GM18498 (cell line): ENCODE data around the gene INSR.
"Not testable (repeated sequence)": the region's sequence is repeated elsewhere in the genome, so short reads cannot be mapped to it uniquely, and the experiment has no call there.

ENCODE experiments used
- ATAC-seq: cut with Tn5 transposase; IDR thresholded peaks from one replicate; pipeline ENCODE4 v1.9.1; 2021; ENCODE audit warnings: mild to moderate bottlenecking, moderate library complexity; ENCODE audit not compliant: unreplicated experiment

Gene INSR

DNA sequence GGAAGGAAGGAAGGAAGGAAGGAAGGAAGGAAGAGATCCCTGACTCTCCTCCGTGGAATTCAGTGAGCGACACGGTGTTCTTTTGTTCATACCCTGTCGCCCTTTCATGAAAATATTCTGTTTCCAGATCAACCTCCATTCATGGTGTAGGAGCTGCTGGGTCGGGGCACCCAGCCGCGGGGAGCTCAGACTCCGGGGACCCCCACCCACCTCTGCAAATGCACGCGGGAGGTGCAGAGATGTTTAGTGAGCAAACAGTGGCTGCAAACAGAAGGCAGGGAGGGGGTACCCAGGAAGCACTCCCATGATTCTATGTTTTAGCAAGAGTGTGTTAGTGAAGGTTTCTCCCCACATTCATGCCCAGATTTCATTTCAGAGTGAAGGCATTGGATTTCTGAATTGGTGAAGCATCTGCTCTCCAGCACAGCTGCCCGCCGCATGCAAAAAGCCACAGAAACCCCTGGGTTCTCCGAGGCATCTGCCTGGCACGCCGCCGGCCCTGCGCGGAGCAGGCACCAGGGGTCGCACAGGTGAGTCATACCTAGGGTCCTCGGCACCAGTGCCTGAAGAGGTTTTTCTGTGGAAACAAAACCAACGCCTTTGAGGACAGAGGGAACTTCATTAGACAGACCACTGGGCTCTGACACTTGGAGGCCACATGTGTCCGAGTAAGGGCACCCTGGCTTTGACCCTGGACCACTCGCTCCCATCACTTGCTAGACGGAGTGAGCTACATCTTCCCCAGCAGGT, 144.1 kb downstream of the INSR start:
- ATAC-seq = no peak

- not testable (repeated sequence) for ATAC-seq
Observed at GRCh38 chr19:7147119-7147675, 147.0 kb downstream of the INSR start.

GRCh38 chr19:7146086-7146485, 148.1 kb downstream of the INSR start:
- not testable (repeated sequence) for ATAC-seq

GRCh38 chr19:7145494-7145893, 148.7 kb downstream of the INSR start:
- ATAC-seq = no peak

DNA sequence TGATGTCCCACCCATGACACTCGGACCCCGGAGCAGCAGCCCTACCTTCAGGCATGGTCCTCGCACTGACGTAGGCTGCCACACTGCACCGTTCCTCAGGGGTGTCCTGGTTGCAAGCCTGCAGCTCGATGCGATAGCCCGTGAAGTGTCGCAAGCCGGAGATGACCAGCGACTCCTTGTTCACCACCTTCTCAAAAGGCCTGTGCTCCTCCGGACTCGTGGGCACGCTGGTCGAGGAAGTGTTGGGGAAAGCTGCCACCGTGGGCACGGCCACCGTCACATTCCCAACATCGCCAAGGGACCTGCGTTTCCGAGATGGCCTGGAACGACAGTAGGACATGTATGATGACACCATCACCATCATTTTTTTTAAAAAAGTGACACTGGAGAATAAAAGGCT, 151.4 kb downstream of the INSR start:
- no peak for ATAC-seq

DNA sequence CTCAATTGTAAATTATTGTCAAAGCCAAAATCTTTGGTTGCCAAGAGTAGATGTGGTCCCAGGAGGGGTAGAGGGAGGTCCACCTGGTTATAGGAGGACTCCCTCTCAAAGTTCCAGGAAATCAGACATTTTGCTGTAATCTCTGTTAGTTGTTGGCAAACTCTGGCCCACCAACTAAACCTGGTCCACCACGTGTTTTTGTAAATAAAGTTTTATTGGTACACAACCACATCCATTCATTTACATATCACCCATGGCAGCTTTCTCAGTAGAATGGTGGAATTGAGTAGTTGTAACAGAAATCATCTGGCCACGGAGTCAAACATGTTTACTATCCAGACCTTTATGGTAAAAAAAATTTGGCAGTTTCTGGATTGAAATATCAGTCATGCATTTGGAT, 154.1 kb downstream of the INSR start:
- ATAC-seq = no peak

DNA sequence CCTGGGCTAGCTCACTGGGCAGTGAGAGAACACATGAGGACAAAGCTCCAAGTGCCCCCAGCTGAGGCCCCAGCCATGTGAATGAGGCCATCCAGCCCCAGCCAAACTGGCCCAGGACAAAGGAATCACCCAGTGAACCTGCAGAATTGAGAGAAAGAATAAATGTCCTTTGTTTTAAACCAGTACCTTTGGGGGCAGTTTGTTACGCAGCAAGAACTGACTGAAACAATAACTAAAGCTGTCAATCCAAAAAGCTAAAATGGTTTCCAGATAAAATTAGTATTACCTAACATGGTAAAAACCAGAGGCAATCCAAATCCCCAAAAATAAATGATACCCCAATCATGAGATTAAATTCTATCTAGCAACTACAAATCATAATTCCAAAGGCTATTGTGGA, 155.1 kb downstream of the INSR start:
- ATAC-seq = no peak

DNA sequence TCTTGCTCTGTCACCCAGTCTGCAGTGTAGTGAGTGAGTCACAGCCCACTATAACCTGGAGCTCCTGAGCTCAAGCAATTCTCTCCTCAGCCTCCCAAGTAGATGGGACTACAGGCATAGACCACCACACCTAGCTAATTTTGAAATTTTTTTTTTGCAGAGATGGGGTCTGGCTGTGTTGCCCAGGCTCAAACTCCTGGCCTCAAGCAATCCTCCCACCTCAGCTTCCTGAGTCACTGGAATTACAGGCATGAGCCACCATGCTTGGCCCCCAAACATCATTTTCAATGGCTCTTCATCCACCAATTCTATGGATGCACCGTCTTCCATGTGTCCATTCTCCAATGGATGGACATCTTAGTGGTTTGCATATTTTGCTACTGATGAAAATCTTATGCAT, 155.8 kb downstream of the INSR start:
- ATAC-seq = no peak

GRCh38 chr19:7137120-7137519, 157.1 kb downstream of the INSR start:
- no peak for ATAC-seq

DNA sequence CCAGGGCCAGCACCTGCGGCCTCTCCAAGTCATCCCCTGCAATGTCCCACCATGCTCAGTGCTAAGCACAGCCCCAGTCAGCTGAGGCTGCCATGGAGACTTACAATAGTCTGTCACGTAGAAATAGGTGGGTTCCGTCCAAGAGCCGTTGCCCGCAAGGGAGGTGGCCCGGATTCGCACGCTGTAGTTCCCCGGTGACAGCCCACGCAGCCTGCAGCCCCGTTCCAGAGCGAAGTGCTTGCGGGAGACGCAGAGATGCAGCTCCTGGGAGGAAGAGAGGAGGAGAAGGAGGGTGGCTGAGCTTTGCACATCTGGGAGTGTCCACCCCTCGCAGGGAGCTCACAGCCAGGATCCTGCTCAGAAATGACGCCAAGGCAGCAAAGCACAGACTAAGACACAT, 162.2 kb downstream of the INSR start:
- ATAC-seq = no peak

DNA sequence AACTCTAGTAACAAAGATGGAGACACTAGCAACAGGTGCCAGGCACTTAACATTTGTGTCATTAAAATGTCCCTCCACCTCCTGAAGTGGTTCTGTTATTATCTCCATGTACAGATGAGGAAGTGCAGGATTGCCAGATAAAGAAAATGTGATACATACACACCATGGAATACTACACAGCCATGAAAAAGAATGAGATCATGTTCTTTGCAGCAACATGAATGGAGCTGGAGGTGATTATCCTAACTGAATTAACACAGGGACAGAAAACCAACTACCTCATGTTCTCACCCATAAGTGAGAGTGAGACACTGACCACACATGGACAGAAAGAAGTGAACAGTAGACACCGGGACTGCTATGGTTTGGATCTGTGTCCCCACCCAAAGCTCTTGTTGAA, 164.2 kb downstream of the INSR start:
- no peak for ATAC-seq

DNA sequence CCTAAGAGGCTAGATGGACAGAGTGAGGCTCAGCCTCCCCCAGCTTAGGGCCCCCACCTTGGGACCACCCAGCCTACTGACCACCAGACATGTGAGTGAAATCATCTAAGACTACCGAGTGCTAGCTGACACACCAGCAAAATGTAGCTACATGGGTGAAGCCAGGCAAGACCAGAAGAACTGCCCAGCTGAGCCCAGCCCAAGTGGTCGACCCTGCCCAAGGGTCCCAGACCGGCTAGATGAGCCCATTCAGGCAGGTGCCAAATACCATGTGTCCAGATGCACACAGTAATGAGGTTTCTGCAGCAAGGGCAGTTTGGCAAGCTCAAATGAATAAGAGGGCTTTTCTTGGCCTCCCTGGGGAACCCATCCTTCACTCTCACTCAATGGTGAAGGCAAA, 168.1 kb downstream of the INSR start:
- no peak for ATAC-seq

DNA sequence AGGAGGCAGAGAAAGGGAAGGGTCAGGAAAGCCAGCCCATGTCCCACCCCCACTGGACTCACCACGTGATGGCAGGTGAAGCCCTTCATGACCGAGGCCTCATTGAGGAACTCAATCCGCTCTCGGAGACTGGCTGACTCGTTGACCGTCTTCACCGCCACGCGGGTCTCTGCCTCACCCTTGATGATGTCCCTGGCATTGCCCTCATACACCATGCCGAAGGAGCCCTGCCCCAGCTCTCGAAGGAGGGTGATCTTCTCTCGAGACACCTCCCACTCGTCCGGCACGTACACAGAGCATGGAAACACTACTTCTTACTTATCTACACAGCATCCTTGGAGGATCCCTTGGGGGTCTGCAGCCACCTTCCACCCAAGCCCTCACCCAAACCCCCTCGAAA, 169.0 kb downstream of the INSR start:
- no peak for ATAC-seq

DNA sequence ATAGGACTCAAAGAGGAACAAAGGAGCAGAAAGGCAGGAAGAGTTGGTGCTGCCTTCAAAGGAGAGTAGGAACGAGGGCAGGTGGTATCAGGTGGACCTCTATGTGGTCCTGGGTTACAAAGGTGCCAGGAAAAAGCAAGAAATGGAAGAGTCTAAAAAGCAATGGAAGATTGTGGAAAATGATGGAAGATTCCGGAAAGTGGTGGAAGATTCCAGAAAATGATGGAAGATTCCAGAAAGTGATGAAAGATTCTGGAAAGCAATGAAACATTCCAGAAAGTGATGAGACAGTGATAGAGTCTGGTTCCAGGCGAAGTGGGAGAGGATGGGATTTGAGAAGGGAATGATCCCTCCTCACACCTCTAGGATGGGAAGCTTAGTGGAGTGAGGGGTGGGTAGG, 169.4 kb downstream of the INSR start:
- no peak for ATAC-seq

- ATAC-seq = no peak
Observed at GRCh38 chr19:7122701-7123100, 171.5 kb downstream of the INSR start.

- ATAC-seq = no peak
Observed at GRCh38 chr19:7120499-7120898, 173.7 kb downstream of the INSR start.

GRCh38 chr19:7119582-7119981, 174.6 kb downstream of the INSR start:
- ATAC-seq = no peak

DNA sequence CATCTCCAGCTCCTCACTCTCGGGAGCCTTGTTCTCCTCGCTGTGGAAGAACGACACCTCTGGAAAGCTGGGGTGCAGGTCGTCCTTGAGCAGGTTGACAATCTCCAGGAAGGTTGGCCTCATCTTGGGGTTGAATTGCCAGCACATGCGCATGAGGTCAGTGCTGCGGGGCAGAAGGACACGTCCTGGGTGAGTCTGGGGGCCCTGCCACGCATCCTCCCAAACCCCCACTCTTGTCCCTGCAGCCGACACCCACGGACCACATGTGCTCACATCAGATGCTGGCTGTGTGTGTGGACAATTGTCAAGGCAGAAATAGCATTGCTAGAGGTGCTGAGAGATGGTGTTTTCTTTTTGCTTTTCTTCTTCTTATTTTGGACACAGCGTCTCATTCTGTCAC, 177.0 kb downstream of the INSR start:
- ATAC-seq = no peak

DNA sequence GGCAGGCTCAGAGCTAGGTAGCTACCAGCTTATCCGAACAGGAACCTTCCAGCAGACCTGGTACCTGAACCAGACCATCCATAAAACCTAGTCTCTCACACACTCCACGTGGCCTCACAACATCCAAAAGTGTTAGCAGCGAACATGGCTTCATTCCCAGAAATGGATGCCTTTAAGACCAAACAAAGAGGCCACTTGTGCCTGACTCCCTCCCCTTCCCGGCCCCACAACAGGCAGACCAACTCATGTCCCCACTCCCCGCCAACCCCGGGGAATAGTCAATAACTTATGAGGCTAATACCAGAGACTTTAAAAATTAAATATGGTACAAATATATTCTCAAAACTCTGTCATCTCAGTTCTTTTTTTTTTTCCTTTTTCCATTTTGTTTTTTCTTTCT, 178.5 kb downstream of the INSR start:
- ATAC-seq = no peak

DNA sequence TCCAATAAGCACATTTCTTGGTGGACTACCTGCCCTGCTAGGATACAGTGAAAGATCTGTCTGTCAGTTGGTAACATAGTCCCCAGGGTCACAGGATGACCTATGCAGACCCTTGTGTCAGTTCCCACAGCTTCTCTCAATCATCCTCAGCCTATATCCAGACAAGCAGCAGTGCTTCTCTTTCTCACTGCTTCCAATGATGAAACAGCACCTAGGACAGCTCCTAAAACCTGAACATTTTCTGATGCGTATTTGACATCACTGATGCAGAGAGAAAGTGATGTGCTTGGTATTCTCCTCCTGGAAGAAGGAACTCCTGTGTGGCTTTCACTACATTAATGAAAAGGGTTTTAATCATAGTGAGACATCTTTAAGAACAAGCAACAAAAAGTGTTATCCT, 181.0 kb downstream of the INSR start:
- no peak for ATAC-seq

- ATAC-seq = no peak
Observed at GRCh38 chr19:7112675-7113074, 181.5 kb downstream of the INSR start.

- no peak for ATAC-seq
Observed at GRCh38 chr19:7109678-7110289, 184.4 kb downstream of the INSR start.
